ENCODE results near the gene LRRC47. TPM values are rescaled to one million over a fixed set of nuclear protein-coding genes. Genes with fewer than 3 reads are reported as not detected.

LRRC47 gene
- polyA plus RNA-seq, 1 experiment: 17.7 TPM

- DNase-seq (ENCODE audit: low read depth): no peak
- no peak overlapping the region for H3K4me3 ChIP-seq (ENCODE audit: low read depth, low read length)
- POLR2A ChIA-PET: no interaction called here
- H3K36me3 ChIP-seq (ENCODE audit: control insufficient read depth, insufficient read depth, low read length): no peaks in the 10 kb centered on the region
- CTCF ChIA-PET: interaction anchor here (0.6 to 0.7 kb wide), 3 partner anchors 40 to 1541 kb away, joined by 3 read pairs; no protein-coding TSS in a partner anchor
- H3K27me3 ChIP-seq (ENCODE audit: control insufficient read depth, insufficient read depth, low read length): peaks cover 6% of the 10 kb centered on the region; the same call in 1 of the 2 replicates
- TF ChIP-seq CTCF (IDR thresholded peaks at IDR 0.05; ENCODE audit: insufficient read depth, low read depth, low read length): no peak
Observed at GRCh38 chr1:3767328-3767925, 28.9 kb downstream of the LRRC47 start.

GRCh38 chr1:3763351-3764125 is 32.8 kb downstream of the LRRC47 start:
- POLR2A ChIA-PET: no interaction called here
- CTCF ChIA-PET: no interaction called here
- H3K4me3 ChIP-seq (ENCODE audit: low read depth, low read length): no peak overlapping the region
- no peak for DNase-seq (ENCODE audit: low read depth)
- peaks cover 16% of the 10 kb centered on the region for H3K27me3 ChIP-seq (ENCODE audit: control insufficient read depth, insufficient read depth, low read length)
- no peaks in the 10 kb centered on the region for H3K36me3 ChIP-seq (ENCODE audit: control insufficient read depth, insufficient read depth, low read length)
- no peak for TF ChIP-seq CTCF (IDR thresholded peaks at IDR 0.05; ENCODE audit: insufficient read depth, low read depth, low read length)

- Histone ChIP-seq H3K4me3 (ENCODE audit: low read depth, low read length) (no peak overlapping the region), H3K36me3 (ENCODE audit: control insufficient read depth, insufficient read depth, low read length) (no peaks in the 10 kb centered on the region), H3K27me3 (ENCODE audit: control insufficient read depth, insufficient read depth, low read length) (peaks cover 16% of the 10 kb centered on the region)
- ChIA-PET CTCF (no interaction called here), POLR2A (no interaction called here)
- TF ChIP-seq CTCF (IDR thresholded peaks at IDR 0.05; ENCODE audit: insufficient read depth, low read depth, low read length): no peak
- DNase-seq (ENCODE audit: low read depth): no peak
Observed at GRCh38 chr1:3762873-3763228, 33.4 kb downstream of the LRRC47 start.

GRCh38 chr1:3762151-3762872 is 34.0 kb downstream of the LRRC47 start:
- DNase-seq (ENCODE audit: low read depth): no peak
- no peaks in the 10 kb centered on the region for H3K36me3 ChIP-seq (ENCODE audit: control insufficient read depth, insufficient read depth, low read length)
- ChIA-PET POLR2A (no interaction called here), CTCF (no interaction called here)
- H3K4me3 ChIP-seq (ENCODE audit: low read depth, low read length): no peak overlapping the region
- H3K27me3 ChIP-seq (ENCODE audit: control insufficient read depth, insufficient read depth, low read length): peaks cover 16% of the 10 kb centered on the region
- no peak for TF ChIP-seq CTCF (IDR thresholded peaks at IDR 0.05; ENCODE audit: insufficient read depth, low read depth, low read length)

Measured in BJ (cell line).